Retina (tissue), 1 donor: Measurements from ENCODE around the gene CCR2.

Source experiments
- DNase-seq: peaks from one replicate; pipeline ENCODE4 v3.0.0-alpha.2; 2016

The CCR2 gene

GRCh38 chr3:46354984-46355383 lies 1.1 kb downstream of the CCR2 start:
- no peak for DNase-seq

GRCh38 chr3:46356276-46356675 lies 2.4 kb downstream of the CCR2 start:
- DNase-seq, result no peak

GRCh38 chr3:46356909-46357308 lies 3.0 kb downstream of the CCR2 start:
- DNase-seq, result no peak

GRCh38 chr3:46358466-46358865 lies 4.6 kb downstream of the CCR2 start:
- no peak for DNase-seq

- peak; percentile 78 for DNase-seq
These were observed 6.0 kb downstream of the CCR2 start for GRCh38 chr3:46359733-46360493.

GRCh38 chr3:46360907-46361306 lies 7.0 kb downstream of the CCR2 start:
- DNase-seq, result peak; percentile 46

GRCh38 chr3:46361408-46362283 lies 7.7 kb downstream of the CCR2 start:
- DNase-seq, result no peak

GRCh38 chr3:46365041-46365440 lies 11.1 kb downstream of the CCR2 start:
- DNase-seq, result no peak

GRCh38 chr3:46365737-46366524 lies 12.0 kb downstream of the CCR2 start:
- DNase-seq, result no peak

GRCh38 chr3:46367811-46368210 lies 13.9 kb downstream of the CCR2 start:
- DNase-seq, result no peak

GRCh38 chr3:46368569-46368968 lies 14.7 kb downstream of the CCR2 start:
- no peak for DNase-seq

GRCh38 chr3:46369151-46369550 lies 15.2 kb downstream of the CCR2 start:
- DNase-seq, result no peak

GRCh38 chr3:46369675-46370132 lies 15.8 kb downstream of the CCR2 start:
- DNase-seq, result no peak

- no peak for DNase-seq
These were observed 17.1 kb downstream of the CCR2 start, which contains the start of gene CCR5 for GRCh38 chr3:46370839-46371518. Gene CCR5 (plus strand): TSS chr3:46370946. CDS start chr3:46372903, 1,957 bp downstream.

- DNase-seq, result no peak
These were observed 17.8 kb downstream of the CCR2 start for GRCh38 chr3:46371519-46372340.

- DNase-seq, result peak; percentile 22
These were observed 18.8 kb downstream of the CCR2 start for GRCh38 chr3:46372492-46373359.

- no peak for DNase-seq
These were observed 20.8 kb downstream of the CCR2 start for GRCh38 chr3:46374755-46375154.

- DNase-seq, result no peak
These were observed 21.3 kb downstream of the CCR2 start for GRCh38 chr3:46375218-46375617.

- DNase-seq, result no peak
These were observed 21.9 kb downstream of the CCR2 start for GRCh38 chr3:46375814-46376213.

GRCh38 chr3:46378426-46378942 lies 24.6 kb downstream of the CCR2 start:
- DNase-seq, result peak; percentile 54
